GM12801 (cell line): ENCODE measurements around the gene COL9A3.

ENCODE experiments used
- CTCF ChIP-seq: IDR thresholded peaks from one replicate; pipeline ENCODE4 v1.5.1; 2011; ENCODE audit warnings: control low read depth; ENCODE audit not compliant: insufficient read length; ENCODE audit errors: extremely low read depth

The COL9A3 gene

GRCh38 chr20:62815066-62815991, 1.5 kb upstream of the COL9A3 start:
- TF ChIP-seq CTCF = no peak

- TF ChIP-seq CTCF = no peak
Measured at GRCh38 chr20:62816031-62816883, 593 bp upstream of the COL9A3 start.

- TF ChIP-seq CTCF = no peak
Measured at GRCh38 chr20:62817975-62818591, 1.2 kb downstream of the COL9A3 start.

- no peak for TF ChIP-seq CTCF
Measured at GRCh38 chr20:62818592-62819493, 2.0 kb downstream of the COL9A3 start.

GRCh38 chr20:62819494-62820174, 2.8 kb downstream of the COL9A3 start:
- TF ChIP-seq CTCF = no peak

- no peak for TF ChIP-seq CTCF
Measured at GRCh38 chr20:62820208-62820961, 3.5 kb downstream of the COL9A3 start.
